ENCODE data around the gene NAV3.

NAV3 gene

GRCh38 chr12:78143717-78144116 lies 313.0 kb downstream of the NAV3 start:
- Histone ChIP-seq H3K9ac (ENCODE audit: insufficient read length, low read depth) (no peak overlapping the region), H3K9me3 (ENCODE audit: insufficient read depth, low read length) (no peaks in the 10 kb centered on the region), H3K4me1 (ENCODE audit: insufficient read depth, insufficient read length) (no peaks in the 10 kb centered on the region), H3K27me3 (ENCODE audit: insufficient read depth, insufficient read length) (no peaks in the 10 kb centered on the region), H3K36me3 (ENCODE audit: insufficient read depth, insufficient read length, low read length) (no peaks in the 10 kb centered on the region), H3K4me3 (ENCODE audit: insufficient read length, low read depth) (no peak overlapping the region)
- DNase-seq (ENCODE audit: low read depth, low spot score) = no peak
- TF ChIP-seq ZNF274 (IDR thresholded peaks at IDR 0.05; ENCODE audit: low read depth, low read length) (no peak), SUZ12 (IDR thresholded peaks at IDR 0.05; ENCODE audit: extremely low read depth, insufficient read depth, insufficient read length) (no peak), YY1 (IDR thresholded peaks at IDR 0.05; ENCODE audit: insufficient read depth, insufficient read length) (no peak)

- DNase-seq (ENCODE audit: low read depth, low spot score) = no peak
- no peak overlapping the region for H3K9ac ChIP-seq (ENCODE audit: insufficient read length, low read depth)
- TF ChIP-seq YY1 (IDR thresholded peaks at IDR 0.05; ENCODE audit: insufficient read depth, insufficient read length) (no peak), ZNF274 (IDR thresholded peaks at IDR 0.05; ENCODE audit: low read depth, low read length) (no peak), SUZ12 (IDR thresholded peaks at IDR 0.05; ENCODE audit: extremely low read depth, insufficient read depth, insufficient read length) (no peak)
Observed at GRCh38 chr12:78145398-78145797, 314.7 kb downstream of the NAV3 start.

GRCh38 chr12:78146365-78146772 lies 315.7 kb downstream of the NAV3 start:
- H3K9me3 ChIP-seq (ENCODE audit: insufficient read depth, low read length) = no peaks in the 10 kb centered on the region
- peak; percentile 13 for DNase-seq (ENCODE audit: low read depth, low spot score)
- no peak overlapping the region for H3K9ac ChIP-seq (ENCODE audit: insufficient read length, low read depth)
- H3K4me3 ChIP-seq (ENCODE audit: insufficient read length, low read depth) = no peak overlapping the region
- TF ChIP-seq SUZ12 (IDR thresholded peaks at IDR 0.05; ENCODE audit: extremely low read depth, insufficient read depth, insufficient read length) (no peak), ZNF274 (IDR thresholded peaks at IDR 0.05; ENCODE audit: low read depth, low read length) (no peak), YY1 (IDR thresholded peaks at IDR 0.05; ENCODE audit: insufficient read depth, insufficient read length) (no peak)
- H3K4me1 ChIP-seq (ENCODE audit: insufficient read depth, insufficient read length) = no peaks in the 10 kb centered on the region
- H3K36me3 ChIP-seq (ENCODE audit: insufficient read depth, insufficient read length, low read length) = no peaks in the 10 kb centered on the region
- no peaks in the 10 kb centered on the region for H3K27me3 ChIP-seq (ENCODE audit: insufficient read depth, insufficient read length)

More at GRCh38 chr12:78145398-78145797, 314.7 kb downstream of the NAV3 start:
- H3K4me3 ChIP-seq (ENCODE audit: insufficient read length, low read depth) = no peak overlapping the region
- no peaks in the 10 kb centered on the region for H3K9me3 ChIP-seq (ENCODE audit: insufficient read depth, low read length)
- H3K27me3 ChIP-seq (ENCODE audit: insufficient read depth, insufficient read length) = no peaks in the 10 kb centered on the region
- H3K4me1 ChIP-seq (ENCODE audit: insufficient read depth, insufficient read length) = no peaks in the 10 kb centered on the region
- H3K36me3 ChIP-seq (ENCODE audit: insufficient read depth, insufficient read length, low read length) = no peaks in the 10 kb centered on the region

- H3K36me3 ChIP-seq (ENCODE audit: insufficient read depth, insufficient read length, low read length) = no peaks in the 10 kb centered on the region
- no peaks in the 10 kb centered on the region for H3K4me1 ChIP-seq (ENCODE audit: insufficient read depth, insufficient read length)
- no peak for TF ChIP-seq SUZ12 (IDR thresholded peaks at IDR 0.05; ENCODE audit: extremely low read depth, insufficient read depth, insufficient read length)
- no peak for TF ChIP-seq YY1 (IDR thresholded peaks at IDR 0.05; ENCODE audit: insufficient read depth, insufficient read length)
- TF ChIP-seq ZNF274 (IDR thresholded peaks at IDR 0.05; ENCODE audit: low read depth, low read length) = no peak
- no peak overlapping the region for H3K9ac ChIP-seq (ENCODE audit: insufficient read length, low read depth)
- DNase-seq (ENCODE audit: low read depth, low spot score) = no peak
- no peaks in the 10 kb centered on the region for H3K9me3 ChIP-seq (ENCODE audit: insufficient read depth, low read length)
- no peaks in the 10 kb centered on the region for H3K27me3 ChIP-seq (ENCODE audit: insufficient read depth, insufficient read length)
- H3K4me3 ChIP-seq (ENCODE audit: insufficient read length, low read depth) = no peak overlapping the region
Observed at GRCh38 chr12:78149459-78149858, 318.8 kb downstream of the NAV3 start.

GRCh38 chr12:78155546-78155945 lies 324.9 kb downstream of the NAV3 start:
- no peaks in the 10 kb centered on the region for H3K4me1 ChIP-seq (ENCODE audit: insufficient read depth, insufficient read length)
- peaks cover 3% of the 10 kb centered on the region; the same call in 1 of the 2 replicates for H3K9me3 ChIP-seq (ENCODE audit: insufficient read depth, low read length)
- no peaks in the 10 kb centered on the region for H3K36me3 ChIP-seq (ENCODE audit: insufficient read depth, insufficient read length, low read length)
- H3K27me3 ChIP-seq (ENCODE audit: insufficient read depth, insufficient read length) = no peaks in the 10 kb centered on the region
- DNase-seq (ENCODE audit: low read depth, low spot score) = no peak
- no peak overlapping the region for H3K4me3 ChIP-seq (ENCODE audit: insufficient read length, low read depth)
- H3K9ac ChIP-seq (ENCODE audit: insufficient read length, low read depth) = no peak overlapping the region
- TF ChIP-seq SUZ12 (IDR thresholded peaks at IDR 0.05; ENCODE audit: extremely low read depth, insufficient read depth, insufficient read length) (no peak), ZNF274 (IDR thresholded peaks at IDR 0.05; ENCODE audit: low read depth, low read length) (no peak), YY1 (IDR thresholded peaks at IDR 0.05; ENCODE audit: insufficient read depth, insufficient read length) (no peak)

- H3K4me1 ChIP-seq (ENCODE audit: insufficient read depth, insufficient read length) = no peaks in the 10 kb centered on the region
- H3K9ac ChIP-seq (ENCODE audit: insufficient read length, low read depth) = no peak overlapping the region
- DNase-seq (ENCODE audit: low read depth, low spot score) = no peak
- no peak for TF ChIP-seq ZNF274 (IDR thresholded peaks at IDR 0.05; ENCODE audit: low read depth, low read length)
- no peaks in the 10 kb centered on the region for H3K27me3 ChIP-seq (ENCODE audit: insufficient read depth, insufficient read length)
- H3K9me3 ChIP-seq (ENCODE audit: insufficient read depth, low read length) = peaks cover 3% of the 10 kb centered on the region; the same call in 1 of the 2 replicates
- no peaks in the 10 kb centered on the region for H3K36me3 ChIP-seq (ENCODE audit: insufficient read depth, insufficient read length, low read length)
- no peak overlapping the region for H3K4me3 ChIP-seq (ENCODE audit: insufficient read length, low read depth)
Observed at GRCh38 chr12:78156751-78157150, 326.1 kb downstream of the NAV3 start.

GRCh38 chr12:78157199-78157598 lies 326.5 kb downstream of the NAV3 start:
- TF ChIP-seq SUZ12 (IDR thresholded peaks at IDR 0.05; ENCODE audit: extremely low read depth, insufficient read depth, insufficient read length) (no peak), ZNF274 (IDR thresholded peaks at IDR 0.05; ENCODE audit: low read depth, low read length) (no peak), YY1 (IDR thresholded peaks at IDR 0.05; ENCODE audit: insufficient read depth, insufficient read length) (no peak)
- Histone ChIP-seq H3K27me3 (ENCODE audit: insufficient read depth, insufficient read length) (no peaks in the 10 kb centered on the region), H3K36me3 (ENCODE audit: insufficient read depth, insufficient read length, low read length) (no peaks in the 10 kb centered on the region), H3K9me3 (ENCODE audit: insufficient read depth, low read length) (peaks cover 3% of the 10 kb centered on the region; the same call in 1 of the 2 replicates), H3K4me1 (ENCODE audit: insufficient read depth, insufficient read length) (no peaks in the 10 kb centered on the region), H3K9ac (ENCODE audit: insufficient read length, low read depth) (no peak overlapping the region), H3K4me3 (ENCODE audit: insufficient read length, low read depth) (no peak overlapping the region)
- DNase-seq (ENCODE audit: low read depth, low spot score) = no peak

- no peak overlapping the region for H3K4me3 ChIP-seq (ENCODE audit: insufficient read length, low read depth)
- no peaks in the 10 kb centered on the region for H3K36me3 ChIP-seq (ENCODE audit: insufficient read depth, insufficient read length, low read length)
- H3K27me3 ChIP-seq (ENCODE audit: insufficient read depth, insufficient read length) = no peaks in the 10 kb centered on the region
- DNase-seq (ENCODE audit: low read depth, low spot score) = no peak
- H3K9ac ChIP-seq (ENCODE audit: insufficient read length, low read depth) = no peak overlapping the region
- no peak for TF ChIP-seq ZNF274 (IDR thresholded peaks at IDR 0.05; ENCODE audit: low read depth, low read length)
- no peak for TF ChIP-seq SUZ12 (IDR thresholded peaks at IDR 0.05; ENCODE audit: extremely low read depth, insufficient read depth, insufficient read length)
- TF ChIP-seq YY1 (IDR thresholded peaks at IDR 0.05; ENCODE audit: insufficient read depth, insufficient read length) = no peak
- no peaks in the 10 kb centered on the region for H3K9me3 ChIP-seq (ENCODE audit: insufficient read depth, low read length)
- H3K4me1 ChIP-seq (ENCODE audit: insufficient read depth, insufficient read length) = no peaks in the 10 kb centered on the region
Observed at GRCh38 chr12:78164154-78164553, 333.5 kb downstream of the NAV3 start.

Measured in NT2/D1 (cell line).